Loucy (cell line): ENCODE measurements around the gene LMAN1L.

Experiments used
- CTCF ChIP-seq: fragments of 200-600 bp; sonication (generic); conservative IDR thresholded peaks from 2 replicates; pipeline ENCODE4 v1.5.1; 2014; ENCODE audit warnings: mild to moderate bottlenecking, antibody characterized with exemption, low read length
- EZH2phosphoT487 ChIP-seq: fragments of 200-600 bp; IDR thresholded peaks from 2 replicates; pipeline ENCODE4 v1.6.1; 2018; ENCODE audit warnings: antibody characterized with exemption, mild to moderate bottlenecking, moderate library complexity, borderline replicate concordance

DNA sequence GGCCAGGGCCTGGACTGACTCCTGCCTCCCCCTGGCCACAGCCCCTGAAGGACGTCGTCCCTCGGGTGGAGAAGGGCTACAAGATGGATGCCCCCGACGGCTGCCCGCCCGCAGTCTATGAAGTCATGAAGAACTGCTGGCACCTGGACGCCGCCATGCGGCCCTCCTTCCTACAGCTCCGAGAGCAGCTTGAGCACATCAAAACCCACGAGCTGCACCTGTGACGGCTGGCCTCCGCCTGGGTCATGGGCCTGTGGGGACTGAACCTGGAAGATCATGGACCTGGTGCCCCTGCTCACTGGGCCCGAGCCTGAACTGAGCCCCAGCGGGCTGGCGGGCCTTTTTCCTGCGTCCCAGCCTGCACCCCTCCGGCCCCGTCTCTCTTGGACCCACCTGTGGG, 10.3 kb upstream of the LMAN1L start:
- TF ChIP-seq CTCF (no peak), EZH2phosphoT487 (no peak)
